Esophagus squamous epithelium (tissue), 4 donors: ENCODE data around the gene SLC1A3.

Source experiments
- POLR2A ChIP-seq, 4 donors: fragments of 450-650 bp; IDR thresholded peaks; one replicate each; pipeline ENCODE4 v1.6.1; 2017; ENCODE audit warnings: antibody characterized with exemption in 4 of 4, mild to moderate bottlenecking in 4 of 4, moderate library complexity in 3 of 4
- TF ChIP-seq, protein P1 (sequence below), 6 experiments: fragments of 450-650 bp in 4 of 6; fragments of 200-600 bp in 2 of 6; sonication (generic) in 2 of 6; IDR thresholded peaks; one replicate each; pipeline ENCODE4 v1.5.1; 2016 to 2019; ENCODE audit warnings: antibody characterized with exemption in 6 of 6, mild to moderate bottlenecking in 4 of 6, moderate library complexity in 4 of 6

DNA sequence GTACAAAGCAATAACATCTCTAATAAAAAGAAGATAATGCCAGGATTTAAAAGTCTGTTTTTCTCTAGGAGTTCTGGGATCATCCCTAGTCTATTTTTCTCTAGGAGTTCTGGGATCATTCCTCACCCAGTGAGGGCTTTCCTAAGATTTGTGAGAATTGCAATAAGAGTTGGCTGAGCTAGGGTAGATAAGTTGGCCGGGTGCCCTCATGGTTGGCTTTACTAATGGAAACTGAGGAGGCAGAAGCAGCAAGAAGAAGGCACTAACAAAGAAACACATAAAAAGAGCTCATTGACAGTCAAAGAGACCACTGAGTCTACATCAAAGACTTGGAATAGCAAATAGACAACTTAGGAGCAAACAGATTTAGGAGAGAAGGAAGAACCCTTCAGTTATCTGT is 4.2 kb downstream of the SLC1A3 start:
- TF ChIP-seq, protein P1, sequence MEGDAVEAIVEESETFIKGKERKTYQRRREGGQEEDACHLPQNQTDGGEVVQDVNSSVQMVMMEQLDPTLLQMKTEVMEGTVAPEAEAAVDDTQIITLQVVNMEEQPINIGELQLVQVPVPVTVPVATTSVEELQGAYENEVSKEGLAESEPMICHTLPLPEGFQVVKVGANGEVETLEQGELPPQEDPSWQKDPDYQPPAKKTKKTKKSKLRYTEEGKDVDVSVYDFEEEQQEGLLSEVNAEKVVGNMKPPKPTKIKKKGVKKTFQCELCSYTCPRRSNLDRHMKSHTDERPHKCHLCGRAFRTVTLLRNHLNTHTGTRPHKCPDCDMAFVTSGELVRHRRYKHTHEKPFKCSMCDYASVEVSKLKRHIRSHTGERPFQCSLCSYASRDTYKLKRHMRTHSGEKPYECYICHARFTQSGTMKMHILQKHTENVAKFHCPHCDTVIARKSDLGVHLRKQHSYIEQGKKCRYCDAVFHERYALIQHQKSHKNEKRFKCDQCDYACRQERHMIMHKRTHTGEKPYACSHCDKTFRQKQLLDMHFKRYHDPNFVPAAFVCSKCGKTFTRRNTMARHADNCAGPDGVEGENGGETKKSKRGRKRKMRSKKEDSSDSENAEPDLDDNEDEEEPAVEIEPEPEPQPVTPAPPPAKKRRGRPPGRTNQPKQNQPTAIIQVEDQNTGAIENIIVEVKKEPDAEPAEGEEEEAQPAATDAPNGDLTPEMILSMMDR (IDR thresholded peaks at IDR 0.05) = no peak
- TF ChIP-seq POLR2A (IDR thresholded peaks at IDR 0.05) = no peak
